CD14-positive monocyte (primary cell): ENCODE results near the gene ADCY1. TPM values are rescaled to one million over a fixed set of nuclear protein-coding genes. Genes with fewer than 3 reads are reported as not detected.

ENCODE experiments used
- DNase-seq, 3 donors: peaks; one replicate each; pipeline ENCODE4 v3.0.0-alpha.2; 2011 to 2022
- H2AFZ ChIP-seq: 2 replicates; pipeline ENCODE4 v1.6.0; 2012; ENCODE audit warnings: mild to moderate bottlenecking, low read depth, low read length, inconsistent platforms; ENCODE audit not compliant: insufficient read depth, poor library complexity, severe bottlenecking
- H3K27ac ChIP-seq, 2 donors: 1 replicate in 1 of 2; 2 replicates in 1 of 2; pipeline ENCODE4 v1.5.1; 2012 to 2013; ENCODE audit warnings: low read length in 2 of 2, control low read depth in 1 of 2, inconsistent platforms in 1 of 2, low read depth in 1 of 2, mild to moderate bottlenecking in 1 of 2
- H3K27me3 ChIP-seq, 2 donors: one replicate each; pipeline versions ENCODE4 v1.6.0 to v1.6.1; 2011 to 2013; ENCODE audit warnings: low read length in 2 of 2; ENCODE audit not compliant: control insufficient read depth in 2 of 2, insufficient read depth in 2 of 2
- H3K36me3 ChIP-seq, 2 donors: replicated peaks in 1 of 2; 1 replicate in 1 of 2; 2 replicates in 1 of 2; pipeline versions ENCODE4 v1.5.1 to v1.6.1; 2012 to 2013; ENCODE audit warnings: low read length in 2 of 2, control low read depth in 1 of 2, inconsistent platforms in 1 of 2, mild to moderate bottlenecking in 1 of 2; ENCODE audit not compliant: insufficient read depth in 2 of 2, control insufficient read depth in 1 of 2
- H3K4me1 ChIP-seq, 2 donors: 1 replicate in 1 of 2; 2 replicates in 1 of 2; pipeline versions ENCODE4 v1.5.1 to v1.6.1; 2012 to 2013; ENCODE audit warnings: low read length in 2 of 2, control low read depth in 1 of 2, inconsistent platforms in 1 of 2, mild to moderate bottlenecking in 1 of 2, moderate library complexity in 1 of 2; ENCODE audit not compliant: insufficient read depth in 2 of 2, control insufficient read depth in 1 of 2
- H3K4me2 ChIP-seq: replicated peaks from 2 replicates; pipeline ENCODE3; 2012; ENCODE audit warnings: low read length, moderate library complexity, mild to moderate bottlenecking; ENCODE audit not compliant: poor library complexity, severe bottlenecking; ENCODE audit errors: extremely low read depth
- H3K4me3 ChIP-seq, 3 experiments: fragments of 200-600 bp in 1 of 3; sonication (generic) in 1 of 3; replicated peaks in 1 of 3; 1 replicate in 2 of 3; 2 replicates in 1 of 3; pipeline ENCODE4 v1.5.1; 2011 to 2013; ENCODE audit warnings: low read length in 3 of 3, mild to moderate bottlenecking in 3 of 3, control low read depth in 2 of 3, low read depth in 2 of 3, inconsistent platforms in 1 of 3, moderate library complexity in 1 of 3
- H3K79me2 ChIP-seq: 2 replicates; pipeline ENCODE4 v1.6.0; 2012; ENCODE audit warnings: mild to moderate bottlenecking, control low read depth, inconsistent platforms, low read length, moderate library complexity; ENCODE audit not compliant: insufficient read depth
- H3K9ac ChIP-seq: 2 replicates; pipeline ENCODE4 v1.6.0; 2017; ENCODE audit warnings: low read length, mild to moderate bottlenecking; ENCODE audit not compliant: insufficient read depth, poor library complexity, severe bottlenecking
- H3K9me3 ChIP-seq, 2 donors: replicated peaks in 1 of 2; 1 replicate in 1 of 2; 2 replicates in 1 of 2; pipeline versions ENCODE4 v1.5.1 to v1.6.1; 2012 to 2013; ENCODE audit warnings: low read length in 2 of 2, control low read depth in 1 of 2; ENCODE audit not compliant: control insufficient read depth in 1 of 2, insufficient read depth in 1 of 2
- H4K20me1 ChIP-seq: 2 replicates; pipeline ENCODE4 v1.6.0; 2012; ENCODE audit warnings: mild to moderate bottlenecking, low read length, control low read depth, moderate library complexity; ENCODE audit not compliant: insufficient read depth
- H3K27ac Mint-ChIP-seq, 7 donors: one replicate each; pipeline ENCODE4 v1.8.0; 2020; ENCODE audit warnings: mild to moderate bottlenecking in 7 of 7, mixed read lengths in 7 of 7, moderate library complexity in 6 of 7, inconsistent platforms in 2 of 7
- H3K27me3 Mint-ChIP-seq, 3 donors: one replicate each; pipeline ENCODE4 v1.8.0; 2021 to 2022; ENCODE audit warnings: low read depth in 3 of 3, mild to moderate bottlenecking in 3 of 3, mixed read lengths in 3 of 3, moderate library complexity in 3 of 3, inconsistent platforms in 1 of 3
- H3K36me3 Mint-ChIP-seq, 2 donors: one replicate each; pipeline ENCODE4 v1.8.0; 2020; ENCODE audit warnings: mixed read lengths in 2 of 2, inconsistent platforms in 1 of 2, mild to moderate bottlenecking in 1 of 2
- H3K4me1 Mint-ChIP-seq: one replicate; pipeline ENCODE4 v1.8.0; 2020; ENCODE audit warnings: mild to moderate bottlenecking, mixed read lengths
- H3K4me3 Mint-ChIP-seq, 2 donors: one replicate each; pipeline ENCODE4 v1.8.0; 2020; ENCODE audit warnings: mild to moderate bottlenecking in 2 of 2, mixed read lengths in 2 of 2, moderate library complexity in 1 of 2
- H3K9me3 Mint-ChIP-seq, 7 donors: one replicate each; pipeline ENCODE4 v1.8.0; 2020 to 2022; ENCODE audit warnings: mixed read lengths in 7 of 7, mild to moderate bottlenecking in 6 of 7, moderate library complexity in 6 of 7, inconsistent platforms in 2 of 7
- CTCF ChIP-seq: fragments of 200-600 bp; IDR thresholded peaks from one replicate; pipeline ENCODE4 v1.8.0; 2022; ENCODE audit warnings: antibody characterized with exemption, mild to moderate bottlenecking
- WGBS: methylation state at CpG from one replicate; pipeline ENCODE4 v1.1.5; 2013; ENCODE audit warnings: missing lambda C conversion rate; ENCODE audit not compliant: insufficient coverage; 5-methylcytosine and 5-hydroxymethylcytosine counted together
- intact Hi-C, 2 donors: fragments of 100-400 bp; cut with micrococcal nuclease; formaldehyde crosslinking; loops; one replicate each; pipeline versions ENCODE4 v1.15.0 to v1.15.1; 2023
- polyA plus RNA-seq, 3 donors: library from polyadenylated mRNA; depleted of rRNA in 1 of 3; unstranded in 2 of 3; stranded (reverse) in 1 of 3; fragments of 300-500 nt in 2 of 3; fragments of >200 nt in 1 of 3; fragmentation: Illumina TruSeq in 2 of 3; gene quantifications; 1 replicate in 2 of 3; 2 replicates in 1 of 3; pipeline ENCODE4 v1.2.3, GENCODE V29; 2012 to 2021

The ADCY1 gene
- polyA plus RNA-seq, 3 donors = 0.01 TPM; not detected in 2

- no peak for DNase-seq
- Histone ChIP-seq H3K4me2 (no peak overlapping the region), H2AFZ (no peak overlapping the region), H3K4me3 (no peak overlapping the region), H3K27me3 (no peaks in the 10 kb centered on the region), H3K27ac (no peak overlapping the region), H4K20me1 (no peaks in the 10 kb centered on the region), H3K79me2 (no peaks in the 10 kb centered on the region), H3K36me3 (no peaks in the 10 kb centered on the region), H3K9me3 (no peaks in the 10 kb centered on the region), H3K4me1 (no peaks in the 10 kb centered on the region), H3K9ac (no peak overlapping the region)
- no peak for TF ChIP-seq CTCF
- intact Hi-C loops = no loop called here
- H3K27ac Mint-ChIP-seq = no peak overlapping the region
- H3K9me3 Mint-ChIP-seq = peaks cover 0 to 2% (median 0%) of the 10 kb centered on the region in 7 donors
- WGBS = no CpG with 5 or more reads among the region's 2 CpGs
- peaks cover 2 to 8% (median 5%) of the 10 kb centered on the region in 3 donors for H3K27me3 Mint-ChIP-seq
- no peaks in the 10 kb centered on the region for H3K4me1 Mint-ChIP-seq
- no peaks in the 10 kb centered on the region for H3K36me3 Mint-ChIP-seq
- no peak overlapping the region for H3K4me3 Mint-ChIP-seq
Observed at GRCh38 chr7:45712057-45712689, 138.0 kb downstream of the ADCY1 start.

GRCh38 chr7:45712872-45713668 lies 138.9 kb downstream of the ADCY1 start:
- Histone ChIP-seq H3K4me3 (no peak overlapping the region), H3K36me3 (no peaks in the 10 kb centered on the region), H3K79me2 (no peaks in the 10 kb centered on the region), H4K20me1 (no peaks in the 10 kb centered on the region), H3K9ac (no peak overlapping the region), H3K4me2 (no peak overlapping the region), H3K27me3 (no peaks in the 10 kb centered on the region), H2AFZ (no peak overlapping the region), H3K9me3 (no peaks in the 10 kb centered on the region), H3K4me1 (no peaks in the 10 kb centered on the region), H3K27ac (no peak overlapping the region)
- no peaks in the 10 kb centered on the region for H3K36me3 Mint-ChIP-seq
- DNase-seq = no peak
- peaks cover 2 to 5% (median 5%) of the 10 kb centered on the region in 3 donors for H3K27me3 Mint-ChIP-seq
- intact Hi-C loops = no loop called here
- WGBS = 97% methylated on average over 6 of the region's 6 CpGs
- peaks cover 0 to 2% (median 0%) of the 10 kb centered on the region in 7 donors for H3K9me3 Mint-ChIP-seq
- no peaks in the 10 kb centered on the region for H3K4me1 Mint-ChIP-seq
- H3K4me3 Mint-ChIP-seq = no peak overlapping the region
- H3K27ac Mint-ChIP-seq = peak overlapping the region in 2 of 7 donors; percentile 13 to 35
- TF ChIP-seq CTCF = no peak
